ENCODE data around the gene ATP2C2.

ATP2C2 gene

GRCh38 chr16:84501077-84501735 is 132.9 kb downstream of the ATP2C2 start:
- DNase-seq, result no peak

GRCh38 chr16:84502075-84502474 is 133.7 kb downstream of the ATP2C2 start:
- DNase-seq, result no peak

GRCh38 chr16:84502581-84502980 is 134.2 kb downstream of the ATP2C2 start:
- DNase-seq, result no peak

GRCh38 chr16:84503751-84504395 is 135.5 kb downstream of the ATP2C2 start:
- no peak for DNase-seq

GRCh38 chr16:84504420-84505248 is 136.3 kb downstream of the ATP2C2 start, which contains the start of gene MEAK7:
MEAK7 (minus strand) TSS chr16:84504659; CDS start chr16:84498086, 6,573 bp downstream.
- DNase-seq, result peak; percentile 94

- no peak for DNase-seq
Measured at GRCh38 chr16:84505249-84506187, 137.2 kb downstream of the ATP2C2 start.

- DNase-seq, result no peak
Measured at GRCh38 chr16:84507011-84507982, 139.0 kb downstream of the ATP2C2 start.

- no peak for DNase-seq
Measured at GRCh38 chr16:84508502-84508901, 140.2 kb downstream of the ATP2C2 start.

- DNase-seq, result no peak
Measured at GRCh38 chr16:84509032-84509950, 141.0 kb downstream of the ATP2C2 start.

GRCh38 chr16:84511180-84511800 is 143.0 kb downstream of the ATP2C2 start:
- peak; percentile 57 for DNase-seq

- no peak for DNase-seq
Measured at GRCh38 chr16:84511831-84512230, 143.5 kb downstream of the ATP2C2 start.

- DNase-seq, result no peak
Measured at GRCh38 chr16:84513123-84513522, 144.8 kb downstream of the ATP2C2 start.

- no peak for DNase-seq
Measured at GRCh38 chr16:84513666-84514065, 145.3 kb downstream of the ATP2C2 start.

Measured in SHP77 treated with DMSO at 0.1 percent for 48 hours (cell line).